SK-N-SH (cell line): ENCODE results near the gene DAGLB. TPM values are rescaled to one million over a fixed set of nuclear protein-coding genes. Genes with fewer than 3 reads are reported as not detected.

Experiments
- CTCF ChIA-PET: fragments of 300-600, 350-600 bp; formaldehyde crosslinking; extraction: SDS; loops from one replicate; lab custom pipeline; 2021; lab: Yijun Ruan, JAX
- POLR2A ChIA-PET: fragments of 350-600 bp; sonication (Branson Sonifier 250); formaldehyde crosslinking; extraction: SDS; loops from one replicate; lab custom pipeline; 2020; ENCODE audit warnings: antibody characterized with exemption, inconsistent platforms; lab: Yijun Ruan, JAX
- DNase-seq: peaks from one replicate; pipeline ENCODE4 v3.0.0; 2012
- H2AFZ ChIP-seq: fragments of 200-600 bp; sonication (generic); 2 replicates; pipeline ENCODE4 v1.8.1; 2016; ENCODE audit warnings: antibody characterized with exemption, mild to moderate bottlenecking, low read depth
- H3F3A ChIP-seq: fragments of 200-600 bp; sonication (generic); replicated peaks from 2 replicates; pipeline ENCODE3; 2016; ENCODE audit warnings: antibody characterized with exemption, mild to moderate bottlenecking; ENCODE audit not compliant: insufficient read depth
- H3K27ac ChIP-seq, 2 experiments: fragments of 200-500 bp in 1 of 2; fragments of 200-600 bp in 1 of 2; sonication (Bioruptor generic) in 1 of 2; sonication (generic), shearing (Covaris generic) in 1 of 2; 2 replicates each; pipeline versions ENCODE4 v1.5.1 to v1.6.1; 2014 to 2016; ENCODE audit warnings: low read depth in 2 of 2, inconsistent platforms in 1 of 2, low read length in 1 of 2, mild to moderate bottlenecking in 1 of 2, mixed read lengths in 1 of 2
- H3K27me3 ChIP-seq: fragments of 200-600 bp; sonication (generic), shearing (Covaris generic); 2 replicates; pipeline ENCODE4 v1.6.1; 2016; ENCODE audit warnings: mixed run types; ENCODE audit not compliant: insufficient read depth
- H3K36me3 ChIP-seq, 2 experiments: fragments of 200-500 bp in 1 of 2; fragments of 200-600 bp in 1 of 2; sonication (Bioruptor generic) in 1 of 2; sonication (generic) in 1 of 2; replicated peaks in 1 of 2; 2 replicates each; pipeline versions ENCODE3 to v1.5.1; 2014 to 2016; ENCODE audit warnings: low read length in 1 of 2, mild to moderate bottlenecking in 1 of 2; ENCODE audit not compliant: insufficient read depth in 2 of 2, control insufficient read depth in 1 of 2
- H3K4me1 ChIP-seq, 2 experiments: fragments of 200-500 bp in 1 of 2; fragments of 200-600 bp in 1 of 2; sonication (Bioruptor generic) in 1 of 2; sonication (generic), shearing (Covaris generic) in 1 of 2; 2 replicates each; pipeline versions ENCODE4 v1.5.1 to v1.6.1; 2014 to 2016; ENCODE audit warnings: low read depth in 1 of 2, low read length in 1 of 2, mixed run types in 1 of 2; ENCODE audit not compliant: insufficient read depth in 2 of 2, control insufficient read depth in 1 of 2
- H3K4me2 ChIP-seq: fragments of 200-600 bp; sonication (generic), shearing (Covaris generic); 2 replicates; pipeline ENCODE4 v1.6.1; 2017; ENCODE audit warnings: mixed run types
- H3K4me3 ChIP-seq, 2 experiments: fragments of 200-500 bp in 1 of 2; fragments of 200-600 bp in 1 of 2; sonication (Bioruptor generic) in 1 of 2; sonication (generic), shearing (Covaris generic) in 1 of 2; 2 replicates each; pipeline versions ENCODE4 v1.5.1 to v1.8.1; 2014 to 2016; ENCODE audit warnings: low read depth in 2 of 2, inconsistent platforms in 1 of 2, low read length in 1 of 2, mild to moderate bottlenecking in 1 of 2, mixed read lengths in 1 of 2, moderate library complexity in 1 of 2
- H3K79me2 ChIP-seq: fragments of 200-600 bp; sonication (generic); 2 replicates; pipeline ENCODE4 v1.8.1; 2017; ENCODE audit warnings: mild to moderate bottlenecking; ENCODE audit not compliant: insufficient read depth
- H3K9ac ChIP-seq: fragments of 200-600 bp; sonication (generic); 2 replicates; pipeline ENCODE4 v1.6.1; 2017; ENCODE audit warnings: mixed run types
- H3K9me2 ChIP-seq: fragments of 200-600 bp; sonication (generic); 2 replicates; pipeline ENCODE4 v1.6.1; 2017; ENCODE audit warnings: mixed run types
- H3K9me3 ChIP-seq: fragments of 200-600 bp; sonication (generic); 2 replicates; pipeline ENCODE4 v1.6.1; 2017; ENCODE audit warnings: mixed run types, mild to moderate bottlenecking, moderate library complexity
- H4K20me1 ChIP-seq: fragments of 200-600 bp; sonication (generic); 2 replicates; pipeline ENCODE4 v1.6.1; 2017; ENCODE audit warnings: mild to moderate bottlenecking, mixed run types; ENCODE audit not compliant: insufficient read depth
- CTCF ChIP-seq: fragments of 200-600 bp; sonication (generic); IDR thresholded peaks from 2 replicates; pipeline ENCODE4 v1.6.1; 2017; ENCODE audit warnings: antibody characterized with exemption, mild to moderate bottlenecking, moderate library complexity
- ELF1 ChIP-seq: IDR thresholded peaks from 2 replicates; pipeline ENCODE4 v1.4.0; 2012
- EP300 ChIP-seq, 2 experiments: IDR thresholded peaks; 2 replicates each; pipeline versions ENCODE4 v1.4.0 to v1.6.1; 2012; ENCODE audit warnings: borderline replicate concordance in 1 of 2, low read depth in 1 of 2, low read length in 1 of 2
- EZH2phosphoT487 ChIP-seq: fragments of 200-600 bp; sonication (generic); IDR thresholded peaks from 2 replicates; pipeline ENCODE4 v1.6.1; 2017; ENCODE audit warnings: low read depth, mixed run types, mild to moderate bottlenecking, antibody characterized with exemption, moderate library complexity, borderline replicate concordance
- FOXJ3 ChIP-seq: sonication (generic); formaldehyde crosslinking; IDR thresholded peaks from 2 replicates; pipeline ENCODE4 v1.5.1; 2020; ENCODE audit warnings: mild to moderate bottlenecking, missing genetic modification reagents
- FOXM1 ChIP-seq: IDR thresholded peaks from 2 replicates; pipeline ENCODE4 v1.4.0; 2012; ENCODE audit warnings: low read depth, mild to moderate bottlenecking
- JUND ChIP-seq: IDR thresholded peaks from 2 replicates; pipeline ENCODE4 v1.4.0; 2012
- MAX ChIP-seq: IDR thresholded peaks from 2 replicates; pipeline ENCODE4 v1.4.0; 2012; ENCODE audit warnings: low read depth
- MEF2A ChIP-seq: IDR thresholded peaks from 2 replicates; pipeline ENCODE4 v1.4.0; 2012; ENCODE audit warnings: low read depth, borderline replicate concordance
- MXI1 ChIP-seq: IDR thresholded peaks from 2 replicates; pipeline ENCODE4 v1.6.1; 2012; ENCODE audit warnings: mild to moderate bottlenecking, low read depth, low read length, improper control_type of control experiment
- NFIC ChIP-seq: IDR thresholded peaks from 2 replicates; pipeline ENCODE4 v1.4.0; 2012; ENCODE audit warnings: borderline replicate concordance
- NRF1 ChIP-seq: IDR thresholded peaks from 2 replicates; pipeline ENCODE4 v1.6.1; 2012; ENCODE audit warnings: low read depth, mild to moderate bottlenecking, low read length
- PBX3 ChIP-seq: IDR thresholded peaks from 2 replicates; pipeline ENCODE4; 2012
- POLR2AphosphoS5 ChIP-seq: IDR thresholded peaks from 2 replicates; pipeline ENCODE4 v1.6.1; 2012; ENCODE audit warnings: low read depth, low read length
- RCOR1 ChIP-seq: fragments of 150-350 bp; IDR thresholded peaks from 2 replicates; pipeline ENCODE4 v1.6.1; 2017; ENCODE audit warnings: antibody characterized with exemption, low read length
- REST ChIP-seq: IDR thresholded peaks from 2 replicates; pipeline ENCODE4 v1.6.1; 2012; ENCODE audit warnings: mild to moderate bottlenecking, low read depth, low read length, moderate library complexity
- RXRA ChIP-seq: IDR thresholded peaks from 2 replicates; pipeline ENCODE4 v1.4.0; 2012; ENCODE audit warnings: low read depth, mild to moderate bottlenecking, borderline replicate concordance
- SIN3A ChIP-seq: IDR thresholded peaks from 2 replicates; pipeline ENCODE4 v1.6.1; 2012; ENCODE audit warnings: low read depth, mild to moderate bottlenecking, low read length, moderate library complexity, borderline replicate concordance
- SMC3 ChIP-seq: IDR thresholded peaks from 2 replicates; pipeline ENCODE4 v1.6.1; 2012; ENCODE audit warnings: low read depth, low read length, improper control_type of control experiment
- TAF1 ChIP-seq: IDR thresholded peaks from 2 replicates; pipeline ENCODE4 v1.6.1; 2012; ENCODE audit warnings: low read depth, mild to moderate bottlenecking, low read length, moderate library complexity, borderline replicate concordance
- TCF12 ChIP-seq: IDR thresholded peaks from 2 replicates; pipeline ENCODE4 v1.4.0; 2012
- TEAD4 ChIP-seq: IDR thresholded peaks from 2 replicates; pipeline ENCODE4 v1.4.0; 2012; ENCODE audit warnings: mild to moderate bottlenecking, borderline replicate concordance; ENCODE audit not compliant: insufficient read depth
- USF1 ChIP-seq: IDR thresholded peaks from 2 replicates; pipeline ENCODE4 v1.4.0; 2012; ENCODE audit warnings: low read depth, borderline replicate concordance
- YY1 ChIP-seq: IDR thresholded peaks from 2 replicates; pipeline ENCODE4 v1.4.0; 2012; ENCODE audit warnings: low read depth, mild to moderate bottlenecking
- ZBTB33 ChIP-seq: IDR thresholded peaks from 2 replicates; pipeline ENCODE4 v1.4.0; 2012; ENCODE audit warnings: low read depth, borderline replicate concordance
- WGBS: methylation state at CpG from one replicate; pipeline ENCODE4 v1.1.6; 2017; ENCODE audit warnings: low lambda C conversion rate; 5-methylcytosine and 5-hydroxymethylcytosine counted together
- polyA plus RNA-seq, 3 experiments: library from polyadenylated mRNA; depleted of rRNA; stranded (reverse); fragments of >200 nt; gene quantifications; 2 replicates each; pipeline ENCODE4 v1.2.3, GENCODE V29; 2012

The DAGLB gene
- polyA plus RNA-seq, 1 of the 3 experiments (the other 2 are of a cell fraction): 24.1 TPM

- H3K4me1 ChIP-seq: peaks cover 2 to 21% of the 10 kb centered on the region in 2 experiments; a peak in 3 of 4 replicates
- no peaks in the 10 kb centered on the region for H3K9me3 ChIP-seq
- H3K79me2 ChIP-seq: peaks cover 84% of the 10 kb centered on the region
- H3F3A ChIP-seq: peaks cover 53% of the 10 kb centered on the region
- H2AFZ ChIP-seq: no peak overlapping the region; the same call in 1 of the 2 replicates
- H3K27ac ChIP-seq: peak overlapping the region in 1 of 2 experiments; percentile 92; a peak in 2 of 4 replicates
- CTCF ChIA-PET: interaction anchor here (0.6 to 1.8 kb wide), 4 partner anchors 9 to 1576 kb away, joined by 3 to 4 read pairs (median 3); no protein-coding TSS in a partner anchor
- no peak overlapping the region for H3K4me3 ChIP-seq
- H3K9me2 ChIP-seq: no peaks in the 10 kb centered on the region
- 64% methylated on average over 5 of the region's 5 CpGs for WGBS
- POLR2A ChIA-PET: no interaction called here
- H4K20me1 ChIP-seq: no peaks in the 10 kb centered on the region
- H3K9ac ChIP-seq: peak overlapping the region; percentile 56
- H3K4me2 ChIP-seq: peak overlapping the region; percentile 54; the same call in 1 of the 2 replicates
- peaks cover 16 to 43% of the 10 kb centered on the region in 2 experiments for H3K36me3 ChIP-seq
- no peak for DNase-seq
- no peaks in the 10 kb centered on the region for H3K27me3 ChIP-seq
- TF ChIP-seq MXI1 (no peak), FOXJ3 (no peak), ELF1 (no peak), RXRA (no peak), MEF2A (no peak), TAF1 (no peak), SIN3A (no peak), PBX3 (peak; percentile 75), NFIC (peak; percentile 63; the same call in 1 of the 2 replicates), RCOR1 (no peak), TCF12 (peak; percentile 72; the same call in 1 of the 2 replicates), REST (no peak), SMC3 (no peak), EZH2phosphoT487 (no peak), YY1 (peak; percentile 85), FOXM1 (no peak), POLR2AphosphoS5 (peak; percentile 47; the same call in 1 of the 2 replicates), EP300 (IDR thresholded peaks at IDR 0.05; ENCODE audit: borderline replicate concordance in 1 of 2, low read depth in 1 of 2, low read length in 1 of 2) (peak in 1 of 2 experiments; percentile 67; a peak in 1 of 4 replicates), MAX (peak; percentile 69), ZBTB33 (no peak), TEAD4 (peak; percentile 86; the same call in 1 of the 2 replicates), USF1 (no peak), JUND (peak; percentile 98), NRF1 (no peak), CTCF (no peak)
Measured at GRCh38 chr7:6443372-6443941, 4.3 kb downstream of the DAGLB start.
